Ovary (tissue), 9 donors: Measurements from ENCODE around the gene VAC14. TPM values are rescaled to one million over a fixed set of nuclear protein-coding genes. Genes with fewer than 3 reads are reported as not detected.

Experiments
- DNase-seq, 5 donors: peaks; one replicate each; pipeline ENCODE4 v3.0.0-alpha.2; 2019 to 2020
- H3K27ac ChIP-seq, 2 donors: fragments of 200-600 bp; one replicate each; pipeline versions ENCODE4 v1.5.1 to v1.8.0; 2019 to 2022
- H3K27me3 ChIP-seq: fragments of 200-600 bp; one replicate; pipeline ENCODE4 v1.8.0; 2022
- H3K36me3 ChIP-seq: fragments of 200-600 bp; sonication (generic); one replicate; pipeline ENCODE4 v1.5.1; 2019
- H3K4me1 ChIP-seq: one replicate; pipeline ENCODE4 v1.8.1; 2013; ENCODE audit warnings: mild to moderate bottlenecking, moderate library complexity; ENCODE audit not compliant: insufficient read depth
- H3K4me3 ChIP-seq: fragments of 200-600 bp; sonication (generic); one replicate; pipeline ENCODE4 v1.5.1; 2017
- H3K9me3 ChIP-seq, 2 donors: fragments of 200-600 bp in 1 of 2; sonication (generic) in 1 of 2; one replicate each; pipeline versions ENCODE4 v1.5.1 to v1.8.1; 2013 to 2019; ENCODE audit warnings: mild to moderate bottlenecking in 1 of 2, moderate library complexity in 1 of 2
- EP300 ChIP-seq: sonication (generic); formaldehyde crosslinking; IDR thresholded peaks from one replicate; pipeline ENCODE4 v1.6.1; 2017; ENCODE audit warnings: antibody characterized with exemption
- POLR2A ChIP-seq: fragments of 450-650 bp; IDR thresholded peaks from one replicate; pipeline ENCODE4 v1.6.1; 2017; ENCODE audit warnings: antibody characterized with exemption, mild to moderate bottlenecking, moderate library complexity
- WGBS, 3 donors: extraction: QIAGEN DNeasy Blood & Tissue Kit in 1 of 3; methylation state at CpG; one replicate each; pipeline versions ENCODE4 v1.1.5 to v1.1.7; 2013 to 2017; 5-methylcytosine and 5-hydroxymethylcytosine counted together
- intact Hi-C, 4 donors: fragments of 100-400 bp; cut with DNase I; formaldehyde crosslinking; loops; one replicate each; pipeline versions ENCODE4 v1.11.0 to v1.15.1; 2022 to 2023
- polyA plus RNA-seq, 2 donors: library from polyadenylated mRNA; stranded (reverse); fragments of 200-250 nt in 1 of 2; fragments of 350-450 nt in 1 of 2; fragmentation: Illumina TruSeq in 1 of 2; extraction: RNeasy Lipid Tissue Mini Kit (QIAGEN cat#74804) in 1 of 2; gene quantifications; one replicate each; pipeline ENCODE4 v1.2.3, GENCODE V29; 2013 to 2014
- total RNA-seq, 7 donors: library from RNA; depleted of rRNA in 2 of 7; stranded (reverse); fragments of >200 nt in 2 of 7; fragmentation: NEBNext Ultra II Directional in 3 of 7; extraction: Animal tissue kit (Norgen Biotek cat#: 25700) in 3 of 7; gene quantifications; one replicate each; pipeline versions ENCODE4 v1.1.0 to v1.2.4, GENCODE V29; 2016 to 2023
- TF ChIP-seq, protein P1 (sequence below), 3 donors: fragments of 450-650 bp in 2 of 3; fragments of 200-600 bp in 1 of 3; IDR thresholded peaks; one replicate each; pipeline versions ENCODE4 v1.5.1 to v1.8.0; 2016 to 2022; ENCODE audit warnings: antibody characterized with exemption in 3 of 3, mild to moderate bottlenecking in 1 of 3
- donor health status: DM: no; HTN: no; CAD: no; lungs with moderate emphysema.
- donor health status: DM: no; HTN: no; CAD: no.
- donor health status: Bipolar disorder and iron deficiency.
- donor health status: DM: yes; HTN: yes; CAD: no.
- donor health status: DM: no; HTN: no; CAD: no.
- donor health status: DM: yes; HTN: yes; CAD: no.

The VAC14 gene
- total and polyA plus RNA-seq, 9 donors, result 9.9 to 32.4 (median 21.1) TPM

DNA sequence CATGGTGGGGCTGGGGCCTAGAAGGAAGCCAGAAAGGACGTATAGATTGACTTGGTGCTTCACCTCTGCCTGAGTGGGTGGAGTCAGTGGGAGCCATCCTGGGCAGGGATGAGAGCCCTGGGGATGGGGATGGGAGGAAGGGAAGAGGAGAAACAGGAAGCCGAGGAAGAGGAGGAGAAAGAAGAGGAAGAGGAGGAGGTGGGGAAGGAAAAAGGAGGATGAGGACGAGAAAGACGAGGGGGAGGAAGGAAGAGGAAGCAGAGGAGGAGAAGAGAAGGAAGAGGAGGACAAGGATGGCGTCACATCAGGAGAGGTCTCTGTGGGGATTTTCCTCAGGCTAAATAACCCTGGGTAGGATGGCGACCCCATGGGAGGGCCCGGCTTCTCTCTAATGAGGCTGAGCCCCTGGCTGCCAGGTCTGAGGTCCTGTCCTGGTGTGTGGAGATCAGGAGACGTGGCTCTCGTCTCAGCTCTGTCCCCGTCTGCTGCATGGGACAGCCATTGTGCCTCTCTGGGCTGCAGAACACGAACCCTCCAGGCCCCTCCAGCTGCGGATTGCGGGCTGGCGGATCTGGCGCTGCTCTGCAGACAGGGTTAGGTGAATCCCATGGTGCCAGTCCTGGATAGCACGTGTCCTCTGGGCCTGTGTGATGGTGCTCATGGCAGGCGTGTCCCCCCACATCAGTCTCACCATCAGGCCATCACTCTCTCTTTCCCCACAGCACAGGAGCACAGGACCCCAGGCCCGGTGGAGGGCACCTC is 79.6 kb downstream of the VAC14 start:
- H3K4me3 ChIP-seq, result no peak overlapping the region
- H3K27ac ChIP-seq, result no peak overlapping the region
- no peaks in the 10 kb centered on the region for H3K9me3 ChIP-seq
- WGBS, 3 donors, result 90 to 95% (median 90%) methylated on average over 18 of the region's 18 CpGs
- H3K36me3 ChIP-seq, result no peaks in the 10 kb centered on the region
- no peaks in the 10 kb centered on the region for H3K27me3 ChIP-seq
- peaks cover 21% of the 10 kb centered on the region for H3K4me1 ChIP-seq
- TF ChIP-seq EP300 (no peak), POLR2A (no peak)
- TF ChIP-seq, protein P1, sequence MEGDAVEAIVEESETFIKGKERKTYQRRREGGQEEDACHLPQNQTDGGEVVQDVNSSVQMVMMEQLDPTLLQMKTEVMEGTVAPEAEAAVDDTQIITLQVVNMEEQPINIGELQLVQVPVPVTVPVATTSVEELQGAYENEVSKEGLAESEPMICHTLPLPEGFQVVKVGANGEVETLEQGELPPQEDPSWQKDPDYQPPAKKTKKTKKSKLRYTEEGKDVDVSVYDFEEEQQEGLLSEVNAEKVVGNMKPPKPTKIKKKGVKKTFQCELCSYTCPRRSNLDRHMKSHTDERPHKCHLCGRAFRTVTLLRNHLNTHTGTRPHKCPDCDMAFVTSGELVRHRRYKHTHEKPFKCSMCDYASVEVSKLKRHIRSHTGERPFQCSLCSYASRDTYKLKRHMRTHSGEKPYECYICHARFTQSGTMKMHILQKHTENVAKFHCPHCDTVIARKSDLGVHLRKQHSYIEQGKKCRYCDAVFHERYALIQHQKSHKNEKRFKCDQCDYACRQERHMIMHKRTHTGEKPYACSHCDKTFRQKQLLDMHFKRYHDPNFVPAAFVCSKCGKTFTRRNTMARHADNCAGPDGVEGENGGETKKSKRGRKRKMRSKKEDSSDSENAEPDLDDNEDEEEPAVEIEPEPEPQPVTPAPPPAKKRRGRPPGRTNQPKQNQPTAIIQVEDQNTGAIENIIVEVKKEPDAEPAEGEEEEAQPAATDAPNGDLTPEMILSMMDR (IDR thresholded peaks at IDR 0.05), result no peak
- DNase-seq, result no peak
- intact Hi-C loops, result no loop called here

DNA sequence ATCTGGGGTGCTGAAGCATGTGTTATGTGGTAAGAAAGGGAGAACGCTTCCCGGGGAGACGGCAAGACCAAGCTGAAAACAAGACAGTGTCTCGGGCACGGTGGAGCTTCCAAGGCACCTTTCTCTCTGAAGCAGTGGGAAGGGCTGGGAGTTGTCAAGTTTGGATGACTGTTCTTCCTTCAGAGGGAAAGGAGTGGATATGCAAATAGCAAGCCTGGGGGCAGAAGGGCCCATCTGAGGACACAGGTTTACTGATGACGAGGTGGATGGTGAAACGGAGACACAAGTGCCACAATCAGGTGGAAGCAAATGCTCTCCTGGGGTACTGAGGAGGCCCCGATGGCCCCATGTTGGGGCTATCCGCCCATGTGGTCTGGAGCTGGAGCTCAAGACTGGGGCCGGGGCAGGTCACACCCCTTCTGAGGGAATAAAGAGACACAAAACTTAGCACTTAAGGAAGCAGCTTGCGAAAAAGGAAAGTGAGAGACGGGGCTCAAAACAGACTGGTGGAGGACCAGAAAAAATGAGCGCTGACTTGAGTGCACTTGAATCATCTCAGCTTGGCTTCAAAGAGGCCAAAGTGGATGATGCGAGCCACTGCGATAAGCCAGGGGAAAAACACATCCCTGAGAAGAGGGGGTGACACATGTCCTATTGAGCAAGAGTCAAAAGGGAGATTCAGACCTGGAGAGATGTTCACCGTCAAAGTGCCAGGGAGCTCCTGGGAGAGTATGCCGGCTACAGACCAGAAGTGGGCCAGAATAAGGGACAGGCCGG is 80.3 kb downstream of the VAC14 start:
- Histone ChIP-seq H3K9me3 (no peaks in the 10 kb centered on the region), H3K27me3 (no peaks in the 10 kb centered on the region)
- intact Hi-C loops, result no loop called here

DNA sequence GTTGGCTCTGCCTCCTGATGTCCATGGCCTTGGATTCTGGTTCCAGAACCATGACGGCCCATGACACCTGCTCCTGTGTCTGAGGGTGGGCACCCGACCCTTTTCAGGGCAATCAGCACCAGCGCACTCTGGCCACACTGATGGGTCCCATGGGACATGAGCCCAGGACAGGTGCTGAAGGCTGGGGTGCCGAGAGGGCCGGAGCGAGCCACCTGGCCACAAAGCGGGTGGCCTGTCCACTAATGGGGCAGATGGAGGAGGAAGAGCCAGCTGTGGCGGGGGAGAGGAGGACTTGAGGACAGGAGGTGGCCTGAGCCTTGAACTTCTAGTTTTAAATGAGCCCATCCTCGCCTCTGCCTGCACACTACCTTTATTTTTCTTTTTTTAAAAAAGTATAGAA is 83.9 kb downstream of the VAC14 start:
- TF ChIP-seq POLR2A (no peak), EP300 (no peak)
- TF ChIP-seq, protein P1 (IDR thresholded peaks at IDR 0.05), result no peak
- Histone ChIP-seq H3K36me3 (no peaks in the 10 kb centered on the region), H3K27ac (peak overlapping the region in 1 of 2 donors; percentile 85), H3K27me3 (no peaks in the 10 kb centered on the region), H3K9me3 (no peaks in the 10 kb centered on the region), H3K4me1 (peaks cover 24% of the 10 kb centered on the region), H3K4me3 (no peak overlapping the region)
- intact Hi-C loops, result no loop called here
- no peak for DNase-seq
- WGBS, 3 donors, result 88 to 94% (median 94%) methylated on average over 9 of the region's 9 CpGs

More for the DNA sequence above, 80.3 kb downstream of the VAC14 start:
- Histone ChIP-seq H3K4me1 (peaks cover 20% of the 10 kb centered on the region), H3K36me3 (no peaks in the 10 kb centered on the region), H3K27ac (no peak overlapping the region), H3K4me3 (no peak overlapping the region)
- WGBS, 3 donors, result 94 to 97% (median 94%) methylated on average over 18 of the region's 18 CpGs
- no peak for TF ChIP-seq POLR2A
- no peak for TF ChIP-seq EP300
- TF ChIP-seq, protein P1 (IDR thresholded peaks at IDR 0.05), result no peak
- no peak for DNase-seq

DNA sequence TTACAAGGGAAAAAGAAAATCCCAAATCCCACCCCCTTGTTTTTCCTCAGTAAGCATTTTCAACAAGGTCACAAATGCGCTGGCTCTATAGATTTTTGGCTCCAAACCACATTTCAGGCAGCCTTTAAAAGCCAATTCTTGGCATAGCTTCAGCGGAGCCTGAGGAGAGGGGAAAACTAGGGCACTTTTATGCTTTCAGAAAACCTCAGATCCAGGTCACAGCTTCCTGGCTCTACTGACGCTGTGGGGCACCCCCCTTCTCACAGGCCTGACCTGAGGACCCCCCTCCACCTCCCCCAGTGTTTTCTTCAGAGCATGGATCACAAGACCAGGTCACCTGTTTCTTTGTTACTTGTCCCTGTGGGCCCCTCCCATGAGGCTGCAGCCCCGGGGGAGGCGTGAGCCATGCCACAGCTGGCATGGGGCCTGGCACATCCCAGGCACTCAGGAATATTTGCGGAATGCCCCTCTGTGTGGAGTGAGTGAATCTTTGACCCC is 85.0 kb downstream of the VAC14 start:
- TF ChIP-seq, protein P1 (IDR thresholded peaks at IDR 0.05), result no peak
- Histone ChIP-seq H3K27me3 (no peaks in the 10 kb centered on the region), H3K4me3 (no peak overlapping the region), H3K36me3 (no peaks in the 10 kb centered on the region), H3K4me1 (peaks cover 24% of the 10 kb centered on the region), H3K27ac (peak overlapping the region; percentile 41 to 85), H3K9me3 (no peaks in the 10 kb centered on the region)
- peak in 3 of 5 donors; percentile 40 to 61 (median 59) for DNase-seq
- intact Hi-C loops, result no loop called here
- 6 to 22% (median 11%) methylated on average over 6 of the region's 6 CpGs for WGBS, 3 donors
